ENCODE results near the gene KCTD15.

DNA sequence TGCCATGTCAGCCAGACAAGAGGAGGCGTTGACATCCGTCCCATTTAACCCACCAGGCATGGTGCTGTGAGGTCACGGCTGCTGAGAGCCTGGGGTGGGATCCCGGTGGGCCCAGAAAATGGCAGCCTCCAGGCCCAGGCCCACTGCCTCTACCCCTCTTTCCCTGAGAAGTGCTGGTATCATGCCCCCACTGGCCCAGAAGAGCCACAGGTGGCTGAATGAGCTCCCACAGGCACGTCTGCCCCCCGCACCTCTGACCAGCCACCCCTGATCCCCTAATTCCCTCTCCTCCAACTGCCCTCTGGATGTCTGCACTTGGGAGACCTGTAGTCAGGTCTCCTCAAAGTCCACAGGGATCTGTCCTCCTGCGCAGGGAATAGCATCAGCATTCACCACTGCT is 37.3 kb upstream of the KCTD15 start:
- TF ChIP-seq, protein P1, sequence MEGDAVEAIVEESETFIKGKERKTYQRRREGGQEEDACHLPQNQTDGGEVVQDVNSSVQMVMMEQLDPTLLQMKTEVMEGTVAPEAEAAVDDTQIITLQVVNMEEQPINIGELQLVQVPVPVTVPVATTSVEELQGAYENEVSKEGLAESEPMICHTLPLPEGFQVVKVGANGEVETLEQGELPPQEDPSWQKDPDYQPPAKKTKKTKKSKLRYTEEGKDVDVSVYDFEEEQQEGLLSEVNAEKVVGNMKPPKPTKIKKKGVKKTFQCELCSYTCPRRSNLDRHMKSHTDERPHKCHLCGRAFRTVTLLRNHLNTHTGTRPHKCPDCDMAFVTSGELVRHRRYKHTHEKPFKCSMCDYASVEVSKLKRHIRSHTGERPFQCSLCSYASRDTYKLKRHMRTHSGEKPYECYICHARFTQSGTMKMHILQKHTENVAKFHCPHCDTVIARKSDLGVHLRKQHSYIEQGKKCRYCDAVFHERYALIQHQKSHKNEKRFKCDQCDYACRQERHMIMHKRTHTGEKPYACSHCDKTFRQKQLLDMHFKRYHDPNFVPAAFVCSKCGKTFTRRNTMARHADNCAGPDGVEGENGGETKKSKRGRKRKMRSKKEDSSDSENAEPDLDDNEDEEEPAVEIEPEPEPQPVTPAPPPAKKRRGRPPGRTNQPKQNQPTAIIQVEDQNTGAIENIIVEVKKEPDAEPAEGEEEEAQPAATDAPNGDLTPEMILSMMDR (IDR thresholded peaks at IDR 0.05), result no peak
- TF ChIP-seq POLR2A (IDR thresholded peaks at IDR 0.05), result no peak
